PFSK-1 (cell line): ENCODE measurements around the gene ERC1.

Experiments
- POLR2AphosphoS5 ChIP-seq: IDR thresholded peaks from 2 replicates; pipeline ENCODE4 v1.6.1; 2012; ENCODE audit warnings: low read depth, mild to moderate bottlenecking, control low read depth, low read length, moderate library complexity
- REST ChIP-seq, 2 experiments: IDR thresholded peaks; 2 replicates each; pipeline versions ENCODE4 v1.6.1 to v1.8.0; 2011 to 2012; ENCODE audit warnings: low read depth in 2 of 2, low read length in 2 of 2, control low read depth in 1 of 2, inconsistent platforms in 1 of 2, mild to moderate bottlenecking in 1 of 2, moderate library complexity in 1 of 2; ENCODE audit not compliant: insufficient read depth in 1 of 2
- SIN3A ChIP-seq: IDR thresholded peaks from 2 replicates; pipeline ENCODE4 v1.6.1; 2012; ENCODE audit warnings: mild to moderate bottlenecking, low read length, moderate library complexity, borderline replicate concordance; ENCODE audit not compliant: insufficient read depth
- TAF1 ChIP-seq: IDR thresholded peaks from 2 replicates; pipeline ENCODE4 v1.6.1; 2012; ENCODE audit warnings: low read length, control low read depth, borderline replicate concordance; ENCODE audit not compliant: insufficient read depth

GRCh38 chr12:1504304-1504894 lies 513.4 kb downstream of the ERC1 start:
- no peak for TF ChIP-seq REST (IDR thresholded peaks at IDR 0.05; ENCODE audit: insufficient read depth in 1 of 2, low read depth in 2 of 2, low read length in 2 of 2)
- no peak for TF ChIP-seq POLR2AphosphoS5
- TF ChIP-seq TAF1: no peak
- no peak for TF ChIP-seq SIN3A
